NCI-H526 treated with DMSO at 0.1 percent for 48 hours (cell line): Measurements from ENCODE around the gene GASK1A.

Experiments used
- DNase-seq: peaks from one replicate; lab custom pipeline; 2025; lab: John Stamatoyannopoulos, UW

GASK1A gene

GRCh38 chr3:43087249-43087776 is 108.2 kb downstream of the GASK1A start:
- DNase-seq, result no peak

- no peak for DNase-seq
Measured at GRCh38 chr3:43089081-43089480, 110.0 kb downstream of the GASK1A start.

GRCh38 chr3:43090238-43090637 is 111.1 kb downstream of the GASK1A start:
- DNase-seq, result no peak

- DNase-seq, result no peak
Measured at GRCh38 chr3:43091481-43091880, 112.4 kb downstream of the GASK1A start.

GRCh38 chr3:43093006-43093405 is 113.9 kb downstream of the GASK1A start:
- no peak for DNase-seq

GRCh38 chr3:43093974-43094373 is 114.9 kb downstream of the GASK1A start:
- no peak for DNase-seq

GRCh38 chr3:43094381-43094780 is 115.3 kb downstream of the GASK1A start:
- no peak for DNase-seq

- DNase-seq, result no peak
Measured at GRCh38 chr3:43094851-43095250, 115.7 kb downstream of the GASK1A start.

GRCh38 chr3:43095370-43095769 is 116.3 kb downstream of the GASK1A start:
- no peak for DNase-seq

- no peak for DNase-seq
Measured at GRCh38 chr3:43096761-43097160, 117.7 kb downstream of the GASK1A start.

GRCh38 chr3:43097400-43098080 is 118.4 kb downstream of the GASK1A start:
- peak; percentile 29 for DNase-seq

GRCh38 chr3:43098761-43099160 is 119.7 kb downstream of the GASK1A start:
- DNase-seq, result no peak

- DNase-seq, result peak; percentile 37
Measured at GRCh38 chr3:43102773-43103480, 123.8 kb downstream of the GASK1A start.

GRCh38 chr3:43104039-43104438 is 124.9 kb downstream of the GASK1A start:
- no peak for DNase-seq

GRCh38 chr3:43104660-43105595 is 125.8 kb downstream of the GASK1A start:
- DNase-seq, result no peak

GRCh38 chr3:43105596-43106292 is 126.6 kb downstream of the GASK1A start, which contains the start of gene POMGNT2:
POMGNT2 (minus strand) TSS chr3:43106079; CDS start chr3:43081431, 24,648 bp downstream.
- DNase-seq, result peak; percentile 82

- DNase-seq, result no peak
Measured at GRCh38 chr3:43106293-43106628, 127.2 kb downstream of the GASK1A start.
